Esophagus squamous epithelium (tissue), 5 donors: ENCODE data around the gene POLDIP3. TPM values are rescaled to one million over a fixed set of nuclear protein-coding genes. Genes with fewer than 3 reads are reported as not detected.
"Not testable (repeated sequence)": the region's sequence is repeated elsewhere in the genome, so short reads cannot be mapped to it uniquely, and the experiment has no call there.

Experiments
- DNase-seq: peaks from one replicate; lab custom pipeline; 2025; lab: John Stamatoyannopoulos, UW
- H3K27ac ChIP-seq, 4 donors: fragments of 200-600 bp; sonication (generic); one replicate each; pipeline ENCODE4 v1.5.1; 2016 to 2019; ENCODE audit warnings: mild to moderate bottlenecking in 1 of 4
- H3K27me3 ChIP-seq, 4 donors: fragments of 200-600 bp; sonication (generic); 1 replicate in 3 of 4; 2 replicates in 1 of 4; pipeline versions ENCODE4 v1.5.1 to v1.6.0; 2017 to 2021; ENCODE audit warnings: antibody characterized with exemption in 1 of 4
- H3K36me3 ChIP-seq, 3 donors: fragments of 200-600 bp; sonication (generic); one replicate each; pipeline ENCODE4 v1.5.1; 2016 to 2019
- H3K4me1 ChIP-seq, 3 donors: fragments of 200-600 bp; sonication (generic); one replicate each; pipeline ENCODE4 v1.5.1; 2017 to 2019
- H3K4me3 ChIP-seq, 4 donors: fragments of 200-600 bp; sonication (generic); 1 replicate in 3 of 4; 2 replicates in 1 of 4; pipeline ENCODE4 v1.5.1; 2016 to 2019; ENCODE audit warnings: mild to moderate bottlenecking in 2 of 4, moderate library complexity in 1 of 4
- H3K9me3 ChIP-seq, 3 donors: fragments of 200-600 bp; sonication (generic); one replicate each; pipeline ENCODE4 v1.5.1; 2016 to 2019
- CTCF ChIP-seq, 6 experiments: fragments of 450-650 bp in 4 of 6; fragments of 200-600 bp in 2 of 6; sonication (generic) in 2 of 6; IDR thresholded peaks; one replicate each; pipeline ENCODE4 v1.5.1; 2016 to 2019; ENCODE audit warnings: antibody characterized with exemption in 6 of 6, mild to moderate bottlenecking in 4 of 6, moderate library complexity in 4 of 6
- POLR2A ChIP-seq, 4 donors: fragments of 450-650 bp; IDR thresholded peaks; one replicate each; pipeline ENCODE4 v1.6.1; 2017; ENCODE audit warnings: antibody characterized with exemption in 4 of 4, mild to moderate bottlenecking in 4 of 4, moderate library complexity in 3 of 4
- WGBS, 2 donors: methylation state at CpG; one replicate each; pipeline ENCODE4 v1.1.5; 2018; 5-methylcytosine and 5-hydroxymethylcytosine counted together
- intact Hi-C: fragments of 100-400 bp; cut with DNase I; formaldehyde crosslinking; loops from one replicate; pipeline ENCODE4 v1.15.0; 2022
- total RNA-seq, 4 donors: library from RNA; depleted of rRNA; stranded (reverse); fragments of >200 nt; gene quantifications; one replicate each; pipeline ENCODE4 v1.1.0, GENCODE V29; 2016
- donor health status: DM: yes; HTN: yes; CAD: no.

The POLDIP3 gene
- total RNA-seq, 4 donors from 2014 or later: 23.3 to 33.0 (median 28.0) TPM

- TF ChIP-seq CTCF (IDR thresholded peaks at IDR 0.05): no peak
- no peak for TF ChIP-seq POLR2A (IDR thresholded peaks at IDR 0.05)
- intact Hi-C loops: no loop called here
- WGBS, 2 donors: 74 to 79% methylated on average over 11 of the region's 11 CpGs
- peaks cover 3 to 18% (median 6%) of the 10 kb centered on the region in 3 donors for H3K4me1 ChIP-seq
- H3K27me3 ChIP-seq: peaks cover 0 to 6% (median 0%) of the 10 kb centered on the region in 4 donors
- H3K27ac ChIP-seq: no peak overlapping the region
- H3K4me3 ChIP-seq: no peak overlapping the region
- H3K36me3 ChIP-seq: no peaks in the 10 kb centered on the region
- DNase-seq: no peak
- H3K9me3 ChIP-seq: no peaks in the 10 kb centered on the region
Measured at GRCh38 chr22:42549331-42550060, 65.2 kb downstream of the POLDIP3 start.

- intact Hi-C loops: no loop called here
- H3K4me3 ChIP-seq: no peak overlapping the region
- no peaks in the 10 kb centered on the region for H3K36me3 ChIP-seq
- 79 to 81% methylated on average over 16 to 19 of the region's 19 CpGs for WGBS, 2 donors
- H3K4me1 ChIP-seq: peaks cover 0 to 10% (median 0%) of the 10 kb centered on the region in 3 donors
- no peak for DNase-seq
- H3K27me3 ChIP-seq: peaks cover 0 to 6% (median 0%) of the 10 kb centered on the region in 4 donors
- H3K9me3 ChIP-seq: no peaks in the 10 kb centered on the region
- no peak overlapping the region for H3K27ac ChIP-seq
- TF ChIP-seq POLR2A (IDR thresholded peaks at IDR 0.05): no peak
- TF ChIP-seq CTCF (IDR thresholded peaks at IDR 0.05): no peak
Measured at GRCh38 chr22:42548597-42549330, 65.9 kb downstream of the POLDIP3 start.

DNA sequence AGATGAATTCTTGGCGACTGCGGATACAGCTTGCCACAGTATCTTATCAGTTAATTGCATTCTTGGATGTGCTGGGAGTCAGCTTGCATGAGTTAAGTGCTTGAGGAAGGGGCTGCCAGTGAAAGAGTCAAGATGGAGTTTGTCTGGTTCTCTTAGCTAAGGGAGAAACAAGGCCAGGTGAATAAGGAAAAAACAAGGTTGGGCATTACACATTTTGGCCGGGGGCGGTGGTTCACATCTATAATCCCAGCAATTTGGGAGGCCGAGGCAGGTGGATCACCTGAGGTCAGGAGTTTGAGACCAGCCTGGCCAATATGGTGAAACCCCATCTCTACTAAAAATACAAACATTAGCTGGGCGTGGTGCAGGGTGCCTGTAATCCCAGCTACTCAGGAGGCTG lies 66.6 kb downstream of the POLDIP3 start:
- H3K9me3 ChIP-seq, H3K4me1 ChIP-seq, H3K4me3 ChIP-seq, intact Hi-C loops, H3K36me3 ChIP-seq, H3K27ac ChIP-seq, H3K27me3 ChIP-seq, DNase-seq: not testable (repeated sequence)
- WGBS, 2 donors: 58 to 70% methylated on average over 6 of the region's 6 CpGs

GRCh38 chr22:42547562-42547961 lies 67.1 kb downstream of the POLDIP3 start:
- no peaks in the 10 kb centered on the region for H3K9me3 ChIP-seq
- TF ChIP-seq POLR2A (IDR thresholded peaks at IDR 0.05) (no peak), CTCF (IDR thresholded peaks at IDR 0.05) (no peak)
- DNase-seq: no peak
- H3K27ac ChIP-seq: no peak overlapping the region
- intact Hi-C loops: no loop called here
- 58 to 68% methylated on average over 9 of the region's 9 CpGs for WGBS, 2 donors
- no peaks in the 10 kb centered on the region for H3K4me1 ChIP-seq
- no peaks in the 10 kb centered on the region for H3K36me3 ChIP-seq
- H3K27me3 ChIP-seq: peaks cover 0 to 6% (median 0%) of the 10 kb centered on the region in 4 donors
- H3K4me3 ChIP-seq: no peak overlapping the region

- Histone ChIP-seq H3K27ac (no peak overlapping the region), H3K36me3 (no peaks in the 10 kb centered on the region), H3K27me3 (peaks cover 0 to 4% (median 0%) of the 10 kb centered on the region in 4 donors), H3K4me3 (no peak overlapping the region), H3K9me3 (no peaks in the 10 kb centered on the region), H3K4me1 (peaks cover 0 to 3% (median under 1%) of the 10 kb centered on the region in 3 donors)
- intact Hi-C loops: no loop called here
- WGBS, 2 donors: 14 to 18% methylated on average over 2 of the region's 2 CpGs
- DNase-seq: no peak
- no peak for TF ChIP-seq POLR2A (IDR thresholded peaks at IDR 0.05)
- no peak for TF ChIP-seq CTCF (IDR thresholded peaks at IDR 0.05)
Measured at GRCh38 chr22:42544686-42545085, 70.0 kb downstream of the POLDIP3 start.

GRCh38 chr22:42539236-42539771 lies 75.4 kb downstream of the POLDIP3 start:
- WGBS, 2 donors: 57 to 78% methylated on average over 7 to 8 of the region's 11 CpGs
- intact Hi-C loops, H3K9me3 ChIP-seq, DNase-seq, H3K36me3 ChIP-seq, H3K4me3 ChIP-seq, H3K27me3 ChIP-seq: not testable (repeated sequence)
- H3K4me1 ChIP-seq: peaks cover 0 to 29% (median 11%) of the 10 kb centered on the region in 3 donors
- peak overlapping the region; percentile 21 to 76 (median 72) for H3K27ac ChIP-seq

- H3K27me3 ChIP-seq, H3K9me3 ChIP-seq, H3K4me3 ChIP-seq, intact Hi-C loops, DNase-seq, H3K36me3 ChIP-seq: not testable (repeated sequence)
- 53 to 57% methylated on average over 9 to 11 of the region's 14 CpGs for WGBS, 2 donors
- Histone ChIP-seq H3K4me1 (peaks cover 0 to 41% (median 11%) of the 10 kb centered on the region in 3 donors), H3K27ac (peak overlapping the region; percentile 21 to 70 (median 60))
Measured at GRCh38 chr22:42537199-42537831, 77.4 kb downstream of the POLDIP3 start.

DNA sequence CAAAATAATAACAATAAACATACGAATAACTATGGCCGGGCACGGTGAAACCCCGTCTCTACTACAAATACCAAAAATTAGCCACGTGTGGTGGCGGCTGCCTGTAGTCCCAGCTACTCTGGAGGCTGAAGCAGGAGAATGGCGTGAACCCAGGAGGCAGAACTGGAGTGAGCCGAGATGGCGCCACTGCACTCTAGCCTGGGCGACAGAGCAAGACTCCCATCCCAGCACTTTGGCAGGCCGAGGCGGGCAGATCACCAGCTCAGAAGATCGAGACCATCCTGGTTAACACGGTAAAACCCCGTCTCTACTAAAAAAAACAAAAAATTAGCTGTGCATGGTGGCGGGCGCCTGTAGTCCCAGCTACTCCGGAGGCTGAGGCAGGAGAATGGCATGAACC lies 78.0 kb downstream of the POLDIP3 start:
- H3K27ac ChIP-seq: peak overlapping the region; percentile 21 to 69 (median 60)
- peaks cover 0 to 41% (median 11%) of the 10 kb centered on the region in 3 donors for H3K4me1 ChIP-seq
- H3K36me3 ChIP-seq, H3K4me3 ChIP-seq, DNase-seq, intact Hi-C loops, H3K27me3 ChIP-seq, H3K9me3 ChIP-seq: not testable (repeated sequence)
- 92 to 94% methylated on average over 11 to 17 of the region's 18 CpGs for WGBS, 2 donors
